Measurements from ENCODE around the gene KCNF1.

The KCNF1 gene

GRCh38 chr2:10879624-10880585, 31.8 kb upstream of the KCNF1 start:
- no peak for DNase-seq (ENCODE audit: low read depth in 2 of 2)

- no peak for DNase-seq (ENCODE audit: low read depth in 2 of 2)
Measured at GRCh38 chr2:10880586-10881321, 31.0 kb upstream of the KCNF1 start.

- DNase-seq (ENCODE audit: low read depth in 2 of 2) = no peak
Measured at GRCh38 chr2:10882568-10882967, 29.2 kb upstream of the KCNF1 start.

- DNase-seq (ENCODE audit: low read depth in 2 of 2) = no peak
Measured at GRCh38 chr2:10883066-10883465, 28.7 kb upstream of the KCNF1 start.

GRCh38 chr2:10883801-10884478, 27.8 kb upstream of the KCNF1 start:
- no peak for DNase-seq (ENCODE audit: low read depth in 2 of 2)

GRCh38 chr2:10884574-10884975, 27.2 kb upstream of the KCNF1 start:
- no peak for DNase-seq (ENCODE audit: low read depth in 2 of 2)

GRCh38 chr2:10885094-10885860, 26.5 kb upstream of the KCNF1 start:
- no peak for DNase-seq (ENCODE audit: low read depth in 2 of 2)

GRCh38 chr2:10887476-10887875, 24.3 kb upstream of the KCNF1 start:
- DNase-seq (ENCODE audit: low read depth in 2 of 2) = no peak

- no peak for DNase-seq (ENCODE audit: low read depth in 2 of 2)
Measured at GRCh38 chr2:10889651-10890215, 22.0 kb upstream of the KCNF1 start.

- DNase-seq (ENCODE audit: low read depth in 2 of 2) = no peak
Measured at GRCh38 chr2:10890706-10891270, 20.9 kb upstream of the KCNF1 start.

GRCh38 chr2:10891390-10891789, 20.3 kb upstream of the KCNF1 start:
- no peak for DNase-seq (ENCODE audit: low read depth in 2 of 2)

- no peak for DNase-seq (ENCODE audit: low read depth in 2 of 2)
Measured at GRCh38 chr2:10891848-10892247, 19.9 kb upstream of the KCNF1 start.

- DNase-seq (ENCODE audit: low read depth in 2 of 2) = no peak
Measured at GRCh38 chr2:10892316-10892715, 19.4 kb upstream of the KCNF1 start.

- DNase-seq (ENCODE audit: low read depth in 2 of 2) = no peak
Measured at GRCh38 chr2:10892796-10893350, 18.9 kb upstream of the KCNF1 start.

- DNase-seq (ENCODE audit: low read depth in 2 of 2) = no peak
Measured at GRCh38 chr2:10894264-10894935, 17.3 kb upstream of the KCNF1 start.

- no peak for DNase-seq (ENCODE audit: low read depth in 2 of 2)
Measured at GRCh38 chr2:10895231-10895630, 16.5 kb upstream of the KCNF1 start.

GRCh38 chr2:10897956-10898355, 13.8 kb upstream of the KCNF1 start:
- DNase-seq (ENCODE audit: low read depth in 2 of 2) = no peak

- no peak for DNase-seq (ENCODE audit: low read depth in 2 of 2)
Measured at GRCh38 chr2:10900216-10901109, 11.3 kb upstream of the KCNF1 start.

Measured in fibroblast of skin of left quadriceps (primary cell).